HG02588 (cell line): ENCODE results near the gene PDE2A.

Experiments
- ATAC-seq: cut with Tn5 transposase; IDR thresholded peaks from one replicate; pipeline ENCODE4 v1.9.1; 2021; ENCODE audit warnings: mild to moderate bottlenecking, moderate library complexity; ENCODE audit not compliant: unreplicated experiment

Gene PDE2A

DNA sequence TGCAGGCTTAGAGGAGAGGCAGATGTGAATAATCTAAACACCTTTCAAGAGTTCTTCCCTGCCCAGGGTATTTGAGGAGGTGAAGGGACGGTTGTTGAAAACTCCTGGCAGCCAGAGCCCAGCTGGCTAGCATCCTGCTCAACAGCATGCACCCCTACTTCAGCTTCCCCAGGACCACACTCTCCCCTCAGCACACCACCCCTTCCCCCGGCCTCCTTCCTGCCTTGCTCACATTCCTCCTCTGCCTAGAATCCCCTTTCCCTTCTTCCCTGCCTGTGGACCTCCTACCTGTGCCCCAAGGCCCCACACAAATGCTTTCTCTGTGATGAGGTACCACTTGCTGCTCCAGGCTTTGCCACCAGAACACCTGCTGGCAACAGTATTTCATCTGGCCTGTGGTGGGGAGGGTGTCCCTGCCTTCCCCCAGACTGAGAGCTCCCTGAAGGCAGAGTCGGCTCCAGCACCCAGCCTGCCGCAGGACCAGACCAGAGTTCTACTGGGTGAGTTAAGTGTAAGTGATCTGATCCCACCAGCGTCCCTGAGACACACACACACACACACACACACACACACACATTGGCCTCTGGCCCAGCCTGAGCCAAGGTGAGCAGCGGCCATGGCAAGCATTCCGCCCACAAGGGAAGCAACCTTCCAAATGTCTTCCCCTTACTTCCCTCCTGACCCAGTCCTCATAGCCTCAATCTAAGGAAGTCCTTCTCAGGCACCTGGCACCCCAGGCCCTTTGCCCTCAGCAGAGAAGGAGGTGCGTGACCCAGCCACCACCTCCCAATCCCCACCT, 79.5 kb downstream of the PDE2A start:
- ATAC-seq = no peak

DNA sequence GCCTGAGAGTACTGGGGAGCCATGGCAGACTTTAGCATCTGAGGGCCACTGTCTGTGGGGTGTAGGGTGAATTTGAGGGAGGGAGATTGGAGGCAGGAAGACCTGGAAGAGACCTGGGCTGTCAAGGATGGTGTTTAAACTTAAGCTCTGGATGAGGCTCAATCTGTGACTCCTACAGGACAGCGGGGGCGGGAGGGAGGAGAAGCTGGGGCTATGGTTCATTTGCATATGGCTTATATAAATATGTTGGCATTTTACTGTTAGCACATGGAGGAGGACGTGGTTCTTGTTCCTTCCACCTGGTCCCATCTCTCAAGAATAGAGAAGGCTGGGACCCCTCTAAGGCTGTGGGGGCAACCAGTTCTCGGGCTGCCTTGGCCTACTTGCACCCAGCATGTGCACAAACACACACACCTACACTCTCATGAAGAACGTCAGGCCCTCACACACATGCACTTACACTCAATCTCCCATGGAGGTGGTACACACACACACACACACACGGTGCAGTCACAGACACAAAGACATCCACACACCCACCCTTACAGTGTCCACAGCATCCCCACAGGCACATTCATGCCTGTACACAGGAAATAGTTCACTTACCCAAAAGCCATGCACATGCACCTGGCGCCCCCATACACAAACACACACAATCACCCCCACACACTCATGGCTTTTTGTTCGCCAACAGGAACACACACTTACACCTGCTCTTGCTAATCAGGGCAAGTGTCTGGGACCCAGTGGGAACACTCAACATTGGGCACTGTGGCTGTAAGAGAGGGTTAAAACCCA, 81.3 kb downstream of the PDE2A start:
- ATAC-seq = no peak

DNA sequence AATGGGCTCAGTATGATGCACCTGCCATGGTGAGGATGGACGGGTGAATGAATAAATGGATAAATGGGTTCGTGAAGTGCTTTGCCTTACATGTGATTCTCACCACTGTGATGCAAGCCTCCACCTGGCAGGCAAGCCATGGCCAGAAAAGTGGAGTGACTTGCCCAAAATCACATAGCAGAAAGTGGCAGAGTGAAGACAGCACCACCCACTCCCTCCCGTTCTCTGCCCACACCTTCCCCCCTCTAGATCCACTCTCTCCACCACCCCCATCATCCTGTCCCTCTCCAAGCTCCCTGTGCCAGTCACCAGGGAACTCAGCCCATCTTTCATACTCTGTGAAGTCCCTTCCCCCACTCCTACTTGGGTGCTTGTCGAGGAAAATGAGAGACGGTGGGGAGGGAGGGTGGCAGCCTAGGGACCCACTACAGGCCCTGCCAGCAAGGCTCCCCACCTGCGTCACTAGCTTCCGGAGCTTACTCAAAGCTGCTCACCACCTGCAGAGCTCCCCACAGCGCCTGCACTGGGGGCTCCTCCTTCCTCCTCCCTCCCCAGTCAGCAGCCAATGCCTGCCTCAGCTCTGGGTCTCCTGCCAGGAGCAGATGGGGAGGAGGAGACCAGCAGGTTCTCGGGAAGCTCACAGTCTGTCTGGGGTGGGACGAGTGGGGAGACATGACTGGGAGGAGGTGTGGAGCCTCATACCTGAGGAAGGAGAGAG, 82.3 kb downstream of the PDE2A start:
- no peak for ATAC-seq

DNA sequence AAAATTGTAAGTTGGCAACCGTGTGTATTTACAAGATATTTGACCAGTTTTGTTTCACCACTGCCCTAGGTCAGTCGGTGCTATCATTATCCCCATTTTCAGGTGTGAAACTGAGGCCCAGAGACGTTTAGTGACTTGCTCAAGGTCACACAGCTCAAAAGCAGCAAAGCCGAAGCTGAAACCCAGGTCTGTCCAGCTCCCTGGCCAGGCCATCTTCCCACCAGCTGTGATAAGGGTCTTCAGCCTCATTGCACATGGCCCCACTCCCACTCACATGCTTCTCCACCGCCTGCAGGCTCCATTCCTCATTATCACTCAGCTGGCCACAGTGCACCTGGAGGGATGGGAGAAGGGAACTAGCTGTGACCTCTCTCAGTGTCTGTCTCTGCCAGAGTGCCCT, 83.2 kb downstream of the PDE2A start:
- ATAC-seq = no peak

DNA sequence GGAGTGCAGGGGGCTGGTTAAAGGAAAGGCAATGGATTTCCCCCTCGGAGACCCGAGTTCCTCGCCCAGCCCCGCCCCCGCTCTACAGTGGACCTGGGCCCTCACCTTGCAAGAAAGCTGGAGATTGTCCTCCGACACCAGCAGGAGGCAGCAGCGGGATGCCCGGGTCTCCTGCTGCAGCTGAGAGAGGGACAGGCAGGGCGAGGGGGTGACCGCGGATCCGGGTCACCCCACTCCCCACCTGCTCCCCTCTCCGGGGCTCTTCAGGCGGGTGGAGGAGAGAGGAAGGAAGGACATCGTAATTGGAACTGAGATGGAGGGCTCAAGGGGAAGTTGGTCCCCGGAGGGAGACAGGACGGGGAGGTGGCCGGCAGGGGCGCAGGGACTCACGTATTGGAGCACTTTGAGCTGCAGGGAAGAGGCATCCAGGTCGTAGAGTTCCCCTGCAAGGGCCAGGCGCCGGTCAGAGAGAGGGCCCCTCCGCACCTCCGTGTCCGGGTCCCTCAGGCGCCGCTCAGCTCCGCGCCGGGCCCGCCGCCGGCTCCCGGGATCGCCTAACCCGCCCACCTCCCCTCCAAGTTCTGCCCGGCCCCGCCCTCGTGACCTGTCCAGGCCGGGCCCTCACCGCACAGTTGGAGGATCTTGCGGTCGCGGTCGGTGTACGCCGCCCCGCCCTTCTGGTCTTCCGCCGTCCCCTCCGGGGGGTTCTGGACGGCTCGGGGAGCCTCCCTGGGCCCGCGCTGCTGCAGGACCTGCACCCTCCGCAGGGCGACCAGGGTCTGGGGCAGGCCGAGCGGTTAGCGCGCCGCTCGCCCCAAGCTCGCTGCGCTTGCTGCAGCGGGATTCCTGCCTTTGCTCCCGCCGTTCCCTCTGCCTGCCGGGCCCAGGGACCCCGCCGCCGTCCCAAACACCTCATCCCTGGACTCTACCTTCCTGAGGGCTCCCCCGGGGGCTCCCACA, 84.1 kb downstream of the PDE2A start:
- no peak for ATAC-seq

DNA sequence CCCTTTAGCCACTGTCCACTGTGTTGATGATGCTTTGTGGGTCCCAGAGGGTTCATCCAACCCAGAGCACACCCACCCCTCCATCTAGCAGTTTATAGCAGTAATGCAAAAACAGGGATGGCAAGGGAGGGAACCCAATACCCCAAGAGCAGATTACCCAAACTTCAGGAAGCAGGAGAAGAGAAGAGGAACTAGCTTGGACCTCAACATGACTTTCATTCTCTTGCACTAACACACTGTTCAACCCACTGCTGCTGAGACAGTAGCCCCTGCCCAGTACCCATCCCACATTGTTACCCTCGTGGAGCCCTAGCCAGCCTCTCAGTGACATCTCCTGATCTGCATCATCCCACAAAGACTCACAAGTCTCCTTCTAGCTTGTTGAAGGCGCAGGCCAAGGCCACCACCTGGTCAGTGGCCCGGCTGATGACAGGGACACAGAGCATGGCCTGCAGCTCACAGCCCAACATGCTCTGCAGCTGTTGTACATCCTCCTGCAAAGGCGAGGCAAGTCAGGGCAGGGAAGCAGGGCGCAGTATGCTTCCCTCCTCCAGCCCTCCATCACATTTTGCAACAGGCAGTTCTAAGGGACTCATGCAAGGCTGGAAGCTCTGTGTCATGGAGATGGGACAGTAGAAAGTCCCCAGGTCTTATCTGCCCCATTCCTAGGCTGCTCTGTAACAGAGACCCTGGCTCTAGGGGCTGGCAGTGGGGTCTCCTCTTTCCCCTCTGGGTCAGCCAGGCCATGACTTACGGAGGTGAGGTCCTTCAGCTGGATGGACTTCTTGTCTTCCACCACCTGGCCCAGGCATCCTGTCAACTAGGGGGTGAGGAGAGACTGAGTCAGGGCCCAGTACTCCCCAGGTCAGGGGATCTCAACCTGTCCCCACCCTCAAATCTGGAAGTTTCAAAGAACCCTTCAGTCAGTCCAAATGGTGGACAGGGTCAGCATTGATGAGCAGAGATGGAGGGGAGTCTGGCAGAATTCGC, 85.5 kb downstream of the PDE2A start:
- ATAC-seq = no peak

DNA sequence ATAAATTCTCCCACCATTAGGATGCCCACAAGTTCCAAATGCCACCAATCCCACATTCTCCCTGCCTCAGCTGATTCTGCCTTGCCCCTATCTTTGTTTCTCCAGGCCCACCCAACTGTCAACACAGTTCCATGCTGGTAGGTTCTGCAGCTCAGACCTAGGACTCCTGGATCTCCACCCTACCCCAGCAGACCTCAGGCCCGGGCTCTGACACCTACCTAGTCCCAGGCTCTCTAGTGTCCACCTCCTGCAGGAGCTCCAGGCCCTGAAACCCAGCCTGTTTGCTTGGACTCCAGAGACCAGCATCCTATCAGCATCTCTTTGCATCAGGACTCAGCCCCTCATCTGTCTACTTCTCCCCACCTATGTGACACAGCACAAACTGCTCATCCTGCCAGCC, 86.5 kb downstream of the PDE2A start:
- no peak for ATAC-seq

DNA sequence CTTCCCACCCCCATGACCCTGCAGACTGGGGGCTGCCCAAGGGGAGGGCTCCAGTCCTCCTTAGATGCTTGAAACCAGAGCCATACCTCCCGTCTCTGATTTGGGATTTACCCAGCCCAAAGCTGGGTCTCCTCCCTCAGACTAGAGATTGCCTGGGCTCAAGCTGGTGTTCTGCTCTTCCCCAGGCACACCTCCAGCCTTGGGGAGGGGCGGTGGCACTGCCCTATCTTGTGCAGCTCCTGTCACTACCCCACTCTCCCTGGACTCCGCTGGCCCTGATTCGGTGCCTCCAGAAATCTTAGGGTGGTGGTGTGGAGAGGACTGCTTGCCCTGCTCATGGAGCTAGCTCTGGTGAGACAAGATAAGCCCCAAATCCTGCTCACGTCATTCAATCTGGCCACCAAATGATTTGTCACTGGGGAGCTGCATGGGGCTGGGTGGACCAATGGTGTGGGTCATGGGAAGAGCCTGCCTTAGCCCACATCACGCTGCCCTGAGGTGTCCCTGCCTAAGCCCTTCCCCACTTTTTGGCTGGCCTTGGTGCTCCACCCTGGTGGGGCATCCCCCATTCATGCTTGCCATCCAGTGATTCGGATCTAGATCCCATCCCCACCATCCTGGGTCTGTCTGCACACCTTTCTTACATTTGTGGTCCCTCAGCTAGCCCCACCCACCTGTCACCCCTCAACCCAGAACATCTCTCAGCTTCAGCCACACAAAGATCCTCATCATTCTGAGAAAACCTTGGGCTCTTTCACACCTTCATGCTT, 87.7 kb downstream of the PDE2A start:
- ATAC-seq = no peak

DNA sequence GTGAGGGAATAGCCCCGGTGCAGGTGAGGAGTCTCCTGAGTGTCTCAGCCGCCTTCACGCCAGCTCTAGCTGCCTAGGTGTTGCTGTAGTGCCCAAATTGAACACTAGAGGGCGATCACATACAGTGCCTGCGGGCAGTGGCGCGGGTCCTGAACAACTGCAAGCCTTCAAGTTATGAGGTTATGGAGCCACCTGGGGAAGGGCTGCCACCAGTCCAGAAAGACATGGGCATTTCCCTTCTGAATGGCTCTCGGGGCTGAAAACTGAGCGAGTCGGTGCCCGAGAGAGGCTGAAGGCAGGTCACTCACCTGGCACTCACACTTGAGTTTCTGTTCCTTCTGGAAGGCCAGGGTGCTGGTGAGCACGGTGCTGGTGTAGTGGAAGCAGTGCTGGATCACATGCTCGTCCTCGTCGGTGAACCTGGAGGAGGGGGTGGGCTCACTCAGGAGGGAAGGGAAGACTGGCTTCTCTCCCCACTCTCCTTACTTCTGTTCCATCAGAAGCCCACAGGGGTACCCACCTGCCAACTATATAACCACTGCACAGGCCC, 88.4 kb downstream of the PDE2A start:
- ATAC-seq = no peak

DNA sequence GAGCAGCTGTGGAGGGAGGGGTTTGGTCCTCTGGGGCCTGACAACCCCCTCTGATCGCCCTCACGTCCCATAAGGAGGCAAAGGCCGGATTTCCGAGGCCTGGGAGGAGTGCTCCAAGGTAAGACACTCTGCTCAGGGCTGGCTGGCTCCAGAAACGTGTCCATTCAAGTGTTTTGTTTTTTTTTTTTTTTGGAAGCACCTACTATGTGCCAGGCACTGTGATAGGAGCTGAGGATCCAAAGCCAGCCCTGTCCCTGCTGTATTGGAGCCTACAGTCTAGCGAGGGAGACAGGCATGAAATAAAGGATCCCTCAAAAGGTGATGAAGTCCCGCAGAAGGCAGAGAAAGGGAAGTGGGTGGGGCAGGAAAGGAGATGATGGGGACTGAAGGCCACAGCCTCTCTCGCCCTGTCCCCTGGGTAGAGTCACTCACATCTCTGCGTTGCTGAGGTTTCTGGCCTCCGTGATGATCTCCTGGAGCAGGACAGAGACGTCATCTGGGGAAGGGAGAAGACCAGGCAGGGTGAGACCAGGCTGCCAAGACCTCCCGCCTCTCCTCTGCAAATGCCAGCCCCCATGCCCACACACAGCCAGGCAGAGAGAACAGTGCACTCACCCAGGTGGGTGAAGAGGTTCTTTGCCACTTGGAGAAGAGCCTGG, 89.2 kb downstream of the PDE2A start:
- ATAC-seq = no peak

DNA sequence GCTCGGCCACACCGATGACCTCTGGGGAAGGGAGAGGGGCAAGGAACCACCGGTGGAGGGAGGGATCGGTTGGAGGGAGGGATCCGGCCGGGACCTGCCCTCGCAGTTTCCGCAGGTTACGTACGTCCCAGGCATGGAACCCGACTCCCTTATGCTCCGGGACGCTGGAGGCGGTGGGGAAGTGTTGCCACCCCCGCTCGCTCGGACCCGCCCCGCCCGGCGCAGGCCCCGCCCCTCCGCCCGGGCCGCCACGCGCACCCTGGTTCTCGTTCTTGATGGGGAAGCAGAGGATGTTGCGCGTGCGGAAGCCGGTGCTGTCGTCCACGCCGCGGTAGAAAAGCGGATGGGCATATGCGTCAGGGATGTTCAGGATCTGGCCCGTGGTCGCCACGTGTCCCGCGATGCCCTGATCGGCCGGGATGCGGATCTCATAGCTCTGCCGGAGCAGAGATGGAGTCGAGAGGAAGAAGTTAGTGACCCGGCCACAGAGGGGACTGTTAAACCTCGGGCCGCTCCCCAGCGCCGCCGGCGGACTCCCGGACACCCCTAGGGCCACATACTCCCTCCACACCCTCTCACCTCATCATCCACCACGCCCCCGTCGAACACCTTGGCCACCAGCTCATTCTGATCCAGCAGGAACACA, 89.8 kb downstream of the PDE2A start:
- no peak for ATAC-seq

DNA sequence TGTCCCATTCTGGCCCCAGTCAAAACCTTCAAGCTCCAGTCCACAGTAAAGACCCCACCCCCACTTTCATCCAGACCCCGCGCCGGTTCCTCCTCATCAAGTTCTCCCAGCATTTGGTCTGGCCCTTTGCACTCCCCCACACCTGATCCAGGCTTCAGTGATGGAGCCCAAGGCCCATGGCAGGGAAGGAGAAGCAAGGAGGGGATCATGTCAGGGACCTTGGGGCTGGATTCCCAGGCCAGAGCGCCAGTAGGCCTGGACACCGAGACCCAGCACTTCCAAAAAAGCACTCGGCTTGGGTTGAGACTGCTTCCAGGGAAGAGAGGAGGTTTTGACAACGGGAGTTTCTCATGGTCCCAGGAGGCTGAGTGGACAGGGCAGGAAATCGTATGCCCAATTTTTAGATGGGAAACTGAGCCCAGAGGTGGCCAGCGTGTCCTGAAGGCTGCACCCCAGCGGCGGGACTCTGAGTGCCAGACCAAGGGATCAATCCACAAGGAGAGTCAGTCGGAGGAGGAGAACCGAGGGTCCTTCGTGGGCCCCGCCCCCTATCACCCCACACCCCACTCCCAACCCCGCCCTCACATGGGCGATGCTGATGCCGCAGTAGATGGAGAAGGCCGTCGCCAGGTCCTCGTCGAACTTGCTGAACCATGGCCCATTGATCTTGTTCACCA, 90.5 kb downstream of the PDE2A start:
- no peak for ATAC-seq

DNA sequence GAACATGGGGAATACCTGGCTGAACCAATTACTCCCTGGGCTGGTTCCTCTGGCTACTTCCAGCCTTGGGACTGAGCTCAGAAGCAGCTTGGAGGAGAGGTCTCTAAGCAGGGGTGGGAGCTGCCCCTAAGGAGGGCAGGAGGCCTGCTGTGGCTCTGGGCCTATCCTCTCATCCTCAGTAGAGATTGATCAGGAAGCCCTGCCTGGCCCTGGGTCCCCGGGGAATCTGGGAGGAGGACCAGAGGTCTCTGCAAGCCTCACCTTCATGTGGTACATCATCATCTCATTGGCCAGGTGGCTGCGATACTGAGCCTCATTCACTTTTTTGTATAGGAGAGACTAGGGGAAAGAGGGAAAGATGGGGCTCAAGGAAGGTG, 91.1 kb downstream of the PDE2A start:
- no peak for ATAC-seq

DNA sequence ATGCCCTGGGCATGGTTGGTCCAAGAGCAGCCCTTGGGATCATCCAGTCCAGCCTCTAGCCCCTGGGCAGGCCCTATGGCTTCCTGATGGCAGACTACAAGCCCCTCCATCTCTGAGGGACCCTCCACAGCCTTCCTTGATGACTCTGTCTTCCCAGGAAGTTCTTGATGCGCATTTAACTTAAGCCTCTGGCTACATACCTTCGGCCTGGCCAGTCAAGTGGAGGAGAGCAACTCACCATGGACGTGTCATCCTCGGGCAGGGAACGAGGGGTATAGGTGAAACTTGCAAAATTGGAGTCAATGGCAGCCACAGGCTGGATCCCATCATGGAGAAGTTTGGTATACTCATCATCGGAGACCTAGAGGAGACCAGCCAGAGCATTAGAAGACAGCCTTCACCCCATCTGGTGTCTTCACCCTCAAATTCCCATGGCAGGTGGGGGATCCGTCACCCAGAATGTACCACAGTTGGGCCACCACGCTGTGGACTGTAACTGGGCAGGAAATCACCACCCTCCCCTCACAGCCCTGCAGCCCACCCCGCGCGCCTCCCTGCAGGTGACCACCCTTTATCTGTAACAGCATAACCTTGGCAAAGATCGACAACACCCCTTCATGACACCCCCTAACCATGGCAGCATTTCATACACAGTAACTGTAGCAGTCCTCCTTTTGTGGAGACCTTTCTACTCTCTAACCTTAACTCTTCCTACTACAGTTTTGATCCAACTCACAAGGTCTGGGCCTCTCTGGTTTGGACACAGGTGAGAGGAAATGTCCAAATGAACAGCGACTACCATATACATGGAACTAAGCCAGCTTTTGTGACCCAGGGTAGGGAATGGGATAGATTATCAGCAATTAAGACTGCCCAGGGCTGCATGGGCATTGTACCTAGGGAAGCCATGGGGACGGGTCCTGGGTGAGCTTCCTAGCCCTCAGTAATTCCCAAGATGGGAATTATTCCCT, 91.7 kb downstream of the PDE2A start:
- ATAC-seq = no peak

DNA sequence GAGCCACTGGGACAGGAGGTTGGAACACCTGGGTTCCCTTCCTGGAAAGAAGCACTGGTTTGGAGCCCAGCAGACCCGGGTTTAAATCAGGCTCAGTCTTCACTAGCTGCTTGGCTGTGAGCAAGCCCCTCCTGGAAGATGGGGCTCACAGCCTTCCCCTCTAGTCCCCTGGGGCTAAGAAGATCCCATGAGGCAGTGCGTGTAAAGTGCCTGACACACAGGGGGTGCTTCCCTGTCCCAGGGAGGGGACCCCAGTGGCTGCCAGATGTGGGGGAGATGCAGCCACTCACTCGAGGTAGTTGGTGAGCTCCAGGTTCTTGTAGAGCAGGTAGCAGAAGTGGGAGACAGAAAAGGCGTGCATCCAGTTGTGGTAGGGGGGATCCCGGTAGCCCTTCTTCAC, 93.2 kb downstream of the PDE2A start:
- ATAC-seq = no peak

DNA sequence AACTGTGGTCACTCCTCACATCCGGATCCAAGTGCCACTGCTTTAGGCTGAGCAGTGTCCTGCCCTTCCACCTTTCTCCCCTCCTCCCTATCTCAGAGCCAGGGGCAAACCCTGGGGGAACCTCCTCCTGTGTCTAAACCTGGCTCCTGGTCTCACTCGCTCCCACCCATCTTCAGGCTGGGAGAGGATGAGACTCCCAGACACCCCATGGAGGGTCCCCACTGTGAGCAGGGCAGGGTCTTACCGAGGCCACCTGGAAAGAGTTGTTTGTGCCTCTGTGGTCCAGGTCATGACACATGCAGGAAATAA, 93.6 kb downstream of the PDE2A start:
- no peak for ATAC-seq
